Peyer's patch (tissue), 4 donors: Measurements from ENCODE around the gene SMYD2. TPM values are rescaled to one million over a fixed set of nuclear protein-coding genes. Genes with fewer than 3 reads are reported as not detected.

Experiments
- DNase-seq, 3 donors: peaks; one replicate each; pipeline ENCODE4 v3.0.0-alpha.2; 2017 to 2019
- H3K27ac ChIP-seq, 4 donors: fragments of 200-600 bp; sonication (generic); one replicate each; pipeline ENCODE4 v1.5.1; 2016 to 2019
- H3K27me3 ChIP-seq, 2 donors: fragments of 200-600 bp; sonication (generic); one replicate each; pipeline ENCODE4 v1.5.1; 2019
- H3K36me3 ChIP-seq, 3 donors: fragments of 200-600 bp; sonication (generic); one replicate each; pipeline ENCODE4 v1.5.1; 2016 to 2019
- H3K4me1 ChIP-seq, 4 donors: fragments of 200-600 bp; sonication (generic); one replicate each; pipeline ENCODE4 v1.5.1; 2016 to 2019
- H3K4me3 ChIP-seq, 4 donors: fragments of 200-600 bp; sonication (generic); 1 replicate in 3 of 4; 2 replicates in 1 of 4; pipeline ENCODE4 v1.5.1; 2016 to 2019; ENCODE audit warnings: mild to moderate bottlenecking in 1 of 4
- H3K9me3 ChIP-seq, 4 donors: fragments of 200-600 bp; sonication (generic); one replicate each; pipeline ENCODE4 v1.5.1; 2016 to 2019; ENCODE audit warnings: mild to moderate bottlenecking in 1 of 4
- CTCF ChIP-seq, 6 experiments: fragments of 450-650 bp in 4 of 6; fragments of 200-600 bp in 2 of 6; sonication (generic) in 1 of 6; IDR thresholded peaks; one replicate each; pipeline ENCODE4 v1.5.1; 2017 to 2019; ENCODE audit warnings: antibody characterized with exemption in 6 of 6, mild to moderate bottlenecking in 3 of 6, moderate library complexity in 1 of 6
- POLR2A ChIP-seq, 2 donors: fragments of 450-650 bp; IDR thresholded peaks; one replicate each; pipeline ENCODE4 v1.5.1; 2017; ENCODE audit warnings: antibody characterized with exemption in 2 of 2, mild to moderate bottlenecking in 2 of 2, moderate library complexity in 2 of 2
- total RNA-seq, 4 donors: library from RNA; depleted of rRNA; stranded (reverse); fragments of >200 nt; gene quantifications; one replicate each; pipeline ENCODE4 v1.1.0, GENCODE V29; 2016

Gene SMYD2
- total RNA-seq, 4 donors from 2014 or later = 13.2 to 40.1 (median 25.1) TPM

- Histone ChIP-seq H3K9me3 (no peaks in the 10 kb centered on the region), H3K27ac (no peak overlapping the region), H3K27me3 (no peaks in the 10 kb centered on the region), H3K4me1 (no peaks in the 10 kb centered on the region), H3K4me3 (no peak overlapping the region), H3K36me3 (no peaks in the 10 kb centered on the region)
- no peak for DNase-seq
- TF ChIP-seq CTCF (IDR thresholded peaks at IDR 0.05) = no peak
- TF ChIP-seq POLR2A (IDR thresholded peaks at IDR 0.05) = no peak
Observed at GRCh38 chr1:214244252-214244651, 36.7 kb upstream of the SMYD2 start.

- H3K36me3 ChIP-seq = no peaks in the 10 kb centered on the region
- H3K9me3 ChIP-seq = no peaks in the 10 kb centered on the region
- DNase-seq = no peak
- H3K4me3 ChIP-seq = no peak overlapping the region
- no peaks in the 10 kb centered on the region for H3K4me1 ChIP-seq
- no peaks in the 10 kb centered on the region for H3K27me3 ChIP-seq
- H3K27ac ChIP-seq = no peak overlapping the region
- TF ChIP-seq POLR2A (IDR thresholded peaks at IDR 0.05) (no peak), CTCF (IDR thresholded peaks at IDR 0.05) (no peak)
Observed at GRCh38 chr1:214244841-214245240, 36.1 kb upstream of the SMYD2 start.

- no peak overlapping the region for H3K27ac ChIP-seq
- TF ChIP-seq CTCF (IDR thresholded peaks at IDR 0.05) (no peak), POLR2A (IDR thresholded peaks at IDR 0.05) (no peak)
- no peak overlapping the region for H3K4me3 ChIP-seq
- no peaks in the 10 kb centered on the region for H3K27me3 ChIP-seq
- H3K9me3 ChIP-seq = no peaks in the 10 kb centered on the region
- H3K36me3 ChIP-seq = no peaks in the 10 kb centered on the region
- no peaks in the 10 kb centered on the region for H3K4me1 ChIP-seq
- DNase-seq = no peak
Observed at GRCh38 chr1:214247501-214248041, 33.4 kb upstream of the SMYD2 start.

- no peak overlapping the region for H3K27ac ChIP-seq
- DNase-seq = no peak
- TF ChIP-seq CTCF (IDR thresholded peaks at IDR 0.05) = no peak
- no peak for TF ChIP-seq POLR2A (IDR thresholded peaks at IDR 0.05)
- no peak overlapping the region for H3K4me3 ChIP-seq
- no peaks in the 10 kb centered on the region for H3K9me3 ChIP-seq
- H3K36me3 ChIP-seq = no peaks in the 10 kb centered on the region
- H3K4me1 ChIP-seq = no peaks in the 10 kb centered on the region
- no peaks in the 10 kb centered on the region for H3K27me3 ChIP-seq
Observed at GRCh38 chr1:214248311-214249085, 32.5 kb upstream of the SMYD2 start.

DNA sequence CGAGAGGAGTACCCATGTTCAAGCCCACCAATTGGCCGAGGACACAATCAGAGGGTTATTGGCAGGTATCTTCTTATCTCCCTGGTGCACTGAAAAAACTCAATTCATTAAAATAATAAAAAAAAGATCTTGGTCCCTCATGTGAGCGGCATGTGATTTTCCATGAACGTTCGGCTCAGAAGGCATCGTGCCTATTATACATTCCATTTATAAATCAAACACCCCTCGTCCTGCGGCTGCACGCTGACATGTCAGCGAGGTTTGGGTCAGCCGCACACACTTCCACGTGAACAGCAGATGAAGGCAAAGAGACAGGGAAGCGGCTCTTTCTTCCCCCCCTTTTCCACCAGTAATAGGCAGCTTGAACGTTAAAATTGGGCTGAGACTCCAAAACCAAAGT, 31.3 kb upstream of the SMYD2 start:
- Histone ChIP-seq H3K36me3 (no peaks in the 10 kb centered on the region), H3K4me1 (no peaks in the 10 kb centered on the region), H3K9me3 (no peaks in the 10 kb centered on the region), H3K4me3 (no peak overlapping the region), H3K27me3 (no peaks in the 10 kb centered on the region), H3K27ac (no peak overlapping the region)
- no peak for TF ChIP-seq CTCF (IDR thresholded peaks at IDR 0.05)
- no peak for TF ChIP-seq POLR2A (IDR thresholded peaks at IDR 0.05)
- DNase-seq = no peak
